K562 (cell line): ENCODE results near the gene FNDC1. TPM values are rescaled to one million over a fixed set of nuclear protein-coding genes. Genes with fewer than 3 reads are reported as not detected.

Source experiments
- ATAC-seq: fragments of 200-7000 bp; cut with Tn5 transposase; 3 replicates; pipeline ENCODE4 v1.9.1; 2020; ENCODE audit warnings: moderate library complexity
- BruUV-seq: library from RNA; stranded (reverse); fragments of 400-500 nt; replicated peaks from 2 replicates; lab custom pipeline; 2021; lab: Mats Ljungman, UMichigan
- CTCF ChIA-PET: fragments of 300-600 bp; formaldehyde crosslinking; extraction: SDS; loops from one replicate; lab custom pipeline; 2021; ENCODE audit warnings: low intra/inter-chr PET ratio; lab: Yijun Ruan, JAX
- POLR2A ChIA-PET: fragments of 300-600, 350-650 bp; sonication (Branson Sonifier 250); formaldehyde crosslinking; extraction: SDS; loops from one replicate; lab custom pipeline; 2021; ENCODE audit warnings: antibody characterized with exemption, inconsistent platforms; lab: Yijun Ruan, JAX
- DNase-seq, 4 experiments: peaks; one replicate each; pipeline versions ENCODE4 v3.0.0 to v3.0.0-alpha.2; 2011 to 2018; ENCODE audit warnings: low spot score in 3 of 4, mixed read lengths in 3 of 4; ENCODE audit errors: extremely low read depth in 1 of 4
- FAIRE-seq: peaks from 2 replicates; lab custom pipeline; 2011; peaks lifted over from hg19 to GRCh38; lab: Jason Lieb, UNC
- H2AFZ ChIP-seq: 2 replicates; pipeline ENCODE4 v1.6.0; 2011; ENCODE audit warnings: low read depth, low read length, control low read depth, inconsistent platforms
- H3K27ac ChIP-seq: fragments of 200-600 bp; 3 replicates; pipeline ENCODE4 v1.8.0; 2011; ENCODE audit warnings: low read depth, mild to moderate bottlenecking, control low read depth, inconsistent platforms, low read length, moderate library complexity, mixed read lengths; ENCODE audit errors: extremely low read depth
- H3K27me3 ChIP-seq, 2 experiments: fragments of 300-600 bp in 1 of 2; 2 replicates in 1 of 2; 3 replicates in 1 of 2; pipeline versions ENCODE4 v1.6.0 to v1.8.0; 2011; ENCODE audit warnings: inconsistent platforms in 2 of 2, low read length in 2 of 2, mild to moderate bottlenecking in 1 of 2, mixed read lengths in 1 of 2, moderate library complexity in 1 of 2; ENCODE audit not compliant: control insufficient read depth in 2 of 2, insufficient read depth in 2 of 2
- H3K36me3 ChIP-seq: fragments of 300-600 bp; 3 replicates; pipeline ENCODE4 v1.8.0; 2011; ENCODE audit warnings: mild to moderate bottlenecking, low read length, inconsistent platforms; ENCODE audit not compliant: control insufficient read depth, insufficient read depth
- H3K4me1 ChIP-seq, 2 experiments: fragments of 200-600 bp in 1 of 2; replicated peaks in 1 of 2; 2 replicates in 1 of 2; 3 replicates in 1 of 2; pipeline versions ENCODE4 v1.5.1 to v1.8.0; 2011; ENCODE audit warnings: inconsistent platforms in 2 of 2, low read length in 2 of 2, mild to moderate bottlenecking in 1 of 2, mixed read lengths in 1 of 2, moderate library complexity in 1 of 2; ENCODE audit not compliant: control insufficient read depth in 2 of 2, insufficient read depth in 2 of 2
- H3K4me2 ChIP-seq: 2 replicates; pipeline ENCODE4 v1.6.1; 2011; ENCODE audit warnings: low read length, control low read depth, inconsistent platforms, mixed read lengths; ENCODE audit not compliant: insufficient read depth
- H3K4me3 ChIP-seq: fragments of 200-600 bp; sonication (generic), shearing (Covaris generic); 2 replicates; pipeline ENCODE4 v1.5.1; 2016; ENCODE audit warnings: control low read depth, inconsistent platforms
- H3K79me2 ChIP-seq: fragments of 200-600 bp; 3 replicates; pipeline ENCODE4 v1.8.0; 2011; ENCODE audit warnings: low read length, inconsistent platforms; ENCODE audit not compliant: control insufficient read depth, insufficient read depth
- H3K9ac ChIP-seq, 2 experiments: 2 replicates each; pipeline versions ENCODE4 v1.6.0 to v1.6.1; 2011; ENCODE audit warnings: low read depth in 2 of 2, low read length in 2 of 2, control low read depth in 1 of 2, inconsistent platforms in 1 of 2, mild to moderate bottlenecking in 1 of 2, mixed read lengths in 1 of 2; ENCODE audit not compliant: insufficient read depth in 1 of 2
- H3K9me1 ChIP-seq: one replicate; pipeline ENCODE4 v1.6.0; 2011; ENCODE audit warnings: inconsistent platforms, mild to moderate bottlenecking, low read length, moderate library complexity; ENCODE audit not compliant: control insufficient read depth, insufficient read depth
- H3K9me3 ChIP-seq: replicated peaks from 2 replicates; pipeline ENCODE4 v1.5.1; 2011; ENCODE audit warnings: low read depth, low read length, inconsistent platforms; ENCODE audit not compliant: control insufficient read depth, insufficient read depth
- H4K20me1 ChIP-seq: replicated peaks from 2 replicates; pipeline ENCODE4 v1.6.1; 2011; ENCODE audit warnings: low read length, inconsistent platforms, mixed read lengths; ENCODE audit not compliant: control insufficient read depth, insufficient read depth
- CBX1 ChIP-seq: sonication (generic); IDR thresholded peaks from 2 replicates; pipeline ENCODE4 v1.6.1; 2016; ENCODE audit warnings: antibody characterized with exemption, low read depth, mild to moderate bottlenecking
- E2F1 ChIP-seq: sonication (generic); formaldehyde crosslinking; IDR thresholded peaks from 2 replicates; pipeline ENCODE4 v1.8.1; 2023; ENCODE audit warnings: mild to moderate bottlenecking, missing genetic modification reagents, moderate library complexity
- HMG20A ChIP-seq: fragments of 450-650 bp; formaldehyde crosslinking; conservative IDR thresholded peaks from 2 replicates; pipeline ENCODE4 v1.4.0; 2020; ENCODE audit warnings: mild to moderate bottlenecking, mixed read lengths
- HMGXB4 ChIP-seq: sonication (generic); formaldehyde crosslinking; IDR thresholded peaks from 2 replicates; pipeline ENCODE4 v1.8.1; 2023; ENCODE audit warnings: mild to moderate bottlenecking, missing genetic modification reagents
- POLR2A ChIP-seq: fragments of 450-650 bp; conservative IDR thresholded peaks from 2 replicates; pipeline ENCODE4 v1.6.1; 2016
- POLR3A ChIP-seq: IDR thresholded peaks from 2 replicates; pipeline ENCODE4 v1.6.1; 2011; ENCODE audit warnings: borderline replicate concordance, mild to moderate bottlenecking, moderate library complexity; ENCODE audit not compliant: insufficient read length, insufficient read depth; ENCODE audit errors: extremely low read depth
- PYGO2 ChIP-seq: fragments of 450-650 bp; IDR thresholded peaks from 2 replicates; pipeline ENCODE4 v1.6.1; 2016; ENCODE audit warnings: mild to moderate bottlenecking, missing genetic modification characterization, moderate library complexity, missing compliant biosample characterization
- SIX5 ChIP-seq, 2 experiments: IDR thresholded peaks; 2 replicates each; pipeline ENCODE4 v1.6.1; 2011; ENCODE audit warnings: low read length in 2 of 2, borderline replicate concordance in 1 of 2, low read depth in 1 of 2, mild to moderate bottlenecking in 1 of 2, moderate library complexity in 1 of 2; ENCODE audit not compliant: insufficient read depth in 1 of 2
- TCF7 ChIP-seq: sonication (generic); IDR thresholded peaks from 2 replicates; pipeline ENCODE4 v1.6.1; 2016; ENCODE audit warnings: antibody characterized with exemption, borderline replicate concordance
- ZNF507 ChIP-seq: conservative IDR thresholded peaks from 2 replicates; pipeline ENCODE4 v1.6.1; 2017; ENCODE audit warnings: missing genetic modification characterization, missing compliant biosample characterization
- ZNF76 ChIP-seq: fragments of 250-450 bp; sonication (Bioruptor Pico); IDR thresholded peaks from 2 replicates; pipeline ENCODE4 v1.4.0; 2020; ENCODE audit warnings: mild to moderate bottlenecking, moderate library complexity, borderline replicate concordance
- WGBS: fragments of 100-300 bp; shearing (Covaris generic); methylation state at CpG from one replicate; pipeline ENCODE4 v1.1.6; 2016; ENCODE audit warnings: low coverage, mixed read lengths; ENCODE audit not compliant: insufficient coverage; ENCODE audit errors: missing lambda C conversion rate; 5-methylcytosine and 5-hydroxymethylcytosine counted together
- in situ Hi-C: fragments of 300-500 bp; cut with MboI; formaldehyde crosslinking; loops from 4 replicates; pipeline ENCODE4 v1.15.0; 2018; ENCODE audit warnings: inconsistent platforms, mixed read lengths
- intact Hi-C: fragments of 100-400 bp; cut with micrococcal nuclease; formaldehyde crosslinking; loops from 2 replicates; pipeline ENCODE4 v1.14.2; 2022
- polyA plus RNA-seq, 8 experiments: library from polyadenylated mRNA; depleted of rRNA in 4 of 8; stranded (reverse) in 5 of 8; unstranded in 3 of 8; fragments of >200 nt; fragmentation: Nextera tagmentation in 2 of 8; fragmentation: Illumina TruSeq in 1 of 8; extraction: Ambion mirVana in 2 of 8; extraction: Trizol in 1 of 8; gene quantifications; 2 replicates each; pipeline versions ENCODE4 v1.2.1 to v1.2.3, GENCODE V29; 2011 to 2014; ENCODE audit warnings: inconsistent platforms in 1 of 8, missing spikeins in 1 of 8
- total RNA-seq, 7 experiments: library from RNA; depleted of rRNA in 6 of 7; stranded (reverse); fragments of >200 nt in 6 of 7; fragmentation: Illumina TruSeq in 2 of 7; extraction: Trizol in 2 of 7; gene quantifications; 2 replicates each; pipeline versions ENCODE4 v1.2.1 to v1.2.3, GENCODE V29; 2011 to 2021; ENCODE audit warnings: low replicate concordance in 1 of 7
- TF ChIP-seq, protein P1 (sequence below): fragments of 200-800 bp; sonication (Bioruptor generic); IDR thresholded peaks from 2 replicates; pipeline ENCODE4 v1.6.1; 2016; ENCODE audit warnings: missing genetic modification characterization, missing compliant biosample characterization

Gene FNDC1
- total and polyA plus RNA-seq, 9 of the 15 experiments (the other 6 are each of a cell fraction or from before 2014, with no cell fraction given), result not detected

DNA sequence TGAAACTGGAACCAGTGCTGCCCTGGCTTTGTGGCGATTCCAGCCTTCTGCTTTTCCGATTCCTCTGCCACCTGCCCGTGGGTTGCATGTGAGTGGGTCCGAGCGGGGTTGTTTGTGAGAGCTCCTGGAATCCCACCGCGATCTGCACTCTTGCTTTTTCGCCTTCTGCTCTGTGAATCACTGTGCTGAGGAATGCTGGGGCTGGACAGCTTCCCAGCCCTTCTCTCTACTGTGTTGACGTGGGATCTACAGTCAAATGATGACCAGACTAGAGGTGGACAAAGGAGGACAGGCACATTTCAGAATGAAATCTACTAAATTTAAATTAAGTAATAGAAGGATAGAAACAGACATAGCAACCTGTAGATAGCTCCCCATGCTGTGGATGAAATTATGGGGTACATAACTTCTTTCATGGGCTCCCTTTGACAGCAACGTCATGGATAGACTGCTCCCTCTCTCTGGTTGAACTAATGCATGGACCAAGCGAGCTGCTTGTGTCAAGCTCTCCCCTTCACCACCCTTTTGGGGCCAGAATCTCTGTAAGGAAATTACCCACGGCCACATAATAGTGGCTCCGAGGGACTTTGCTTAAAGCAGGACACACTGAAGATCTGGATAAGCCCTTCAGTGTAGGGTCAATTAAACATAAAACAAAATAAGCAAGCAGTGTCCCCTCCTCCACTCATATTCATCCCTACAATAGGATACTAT, 2.0 kb downstream of the FNDC1 start:
- Histone ChIP-seq H3K4me1 (peaks cover 0 to 17% of the 10 kb centered on the region in 2 experiments; a peak in 2 of 5 replicates), H3K27ac (no peak overlapping the region), H3K4me2 (no peak overlapping the region), H3K36me3 (no peaks in the 10 kb centered on the region), H2AFZ (no peak overlapping the region), H3K27me3 (peaks cover 21 to 53% of the 10 kb centered on the region in 2 experiments), H3K9me3 (no peaks in the 10 kb centered on the region), H4K20me1 (no peaks in the 10 kb centered on the region), H3K9ac (no peak overlapping the region), H3K9me1 (no peaks in the 10 kb centered on the region), H3K4me3 (no peak overlapping the region), H3K79me2 (no peaks in the 10 kb centered on the region)
- FAIRE-seq, result no peak
- ATAC-seq, result no peak
- no peak for DNase-seq
- ChIA-PET POLR2A (interaction anchor here (0.6 to 1.1 kb wide), 2 partner anchors 8 to 467 kb away, joined by 3 read pairs; no protein-coding TSS in a partner anchor), CTCF (no interaction called here)
- in situ Hi-C loops, result loop anchor here (5.0 kb wide), 1 partner anchor 481 kb away; no protein-coding TSS in a partner anchor
- intact Hi-C loops, result loop anchor here (5.0 kb wide), 1 partner anchor 81 kb away; no protein-coding TSS in a partner anchor
- BruUV-seq, result no TSS peak
- 0% methylated on average over 13 of the region's 13 CpGs for WGBS
- TF ChIP-seq, protein P1, sequence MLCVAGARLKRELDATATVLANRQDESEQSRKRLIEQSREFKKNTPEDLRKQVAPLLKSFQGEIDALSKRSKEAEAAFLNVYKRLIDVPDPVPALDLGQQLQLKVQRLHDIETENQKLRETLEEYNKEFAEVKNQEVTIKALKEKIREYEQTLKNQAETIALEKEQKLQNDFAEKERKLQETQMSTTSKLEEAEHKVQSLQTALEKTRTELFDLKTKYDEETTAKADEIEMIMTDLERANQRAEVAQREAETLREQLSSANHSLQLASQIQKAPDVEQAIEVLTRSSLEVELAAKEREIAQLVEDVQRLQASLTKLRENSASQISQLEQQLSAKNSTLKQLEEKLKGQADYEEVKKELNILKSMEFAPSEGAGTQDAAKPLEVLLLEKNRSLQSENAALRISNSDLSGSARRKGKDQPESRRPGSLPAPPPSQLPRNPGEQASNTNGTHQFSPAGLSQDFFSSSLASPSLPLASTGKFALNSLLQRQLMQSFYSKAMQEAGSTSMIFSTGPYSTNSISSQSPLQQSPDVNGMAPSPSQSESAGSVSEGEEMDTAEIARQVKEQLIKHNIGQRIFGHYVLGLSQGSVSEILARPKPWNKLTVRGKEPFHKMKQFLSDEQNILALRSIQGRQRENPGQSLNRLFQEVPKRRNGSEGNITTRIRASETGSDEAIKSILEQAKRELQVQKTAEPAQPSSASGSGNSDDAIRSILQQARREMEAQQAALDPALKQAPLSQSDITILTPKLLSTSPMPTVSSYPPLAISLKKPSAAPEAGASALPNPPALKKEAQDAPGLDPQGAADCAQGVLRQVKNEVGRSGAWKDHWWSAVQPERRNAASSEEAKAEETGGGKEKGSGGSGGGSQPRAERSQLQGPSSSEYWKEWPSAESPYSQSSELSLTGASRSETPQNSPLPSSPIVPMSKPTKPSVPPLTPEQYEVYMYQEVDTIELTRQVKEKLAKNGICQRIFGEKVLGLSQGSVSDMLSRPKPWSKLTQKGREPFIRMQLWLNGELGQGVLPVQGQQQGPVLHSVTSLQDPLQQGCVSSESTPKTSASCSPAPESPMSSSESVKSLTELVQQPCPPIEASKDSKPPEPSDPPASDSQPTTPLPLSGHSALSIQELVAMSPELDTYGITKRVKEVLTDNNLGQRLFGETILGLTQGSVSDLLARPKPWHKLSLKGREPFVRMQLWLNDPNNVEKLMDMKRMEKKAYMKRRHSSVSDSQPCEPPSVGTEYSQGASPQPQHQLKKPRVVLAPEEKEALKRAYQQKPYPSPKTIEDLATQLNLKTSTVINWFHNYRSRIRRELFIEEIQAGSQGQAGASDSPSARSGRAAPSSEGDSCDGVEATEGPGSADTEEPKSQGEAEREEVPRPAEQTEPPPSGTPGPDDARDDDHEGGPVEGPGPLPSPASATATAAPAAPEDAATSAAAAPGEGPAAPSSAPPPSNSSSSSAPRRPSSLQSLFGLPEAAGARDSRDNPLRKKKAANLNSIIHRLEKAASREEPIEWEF, result no peak
- no peak for TF ChIP-seq SIX5 (IDR thresholded peaks at IDR 0.05; ENCODE audit: borderline replicate concordance in 1 of 2, insufficient read depth in 1 of 2, low read depth in 1 of 2, low read length in 2 of 2)
- no peak for TF ChIP-seq TCF7
- TF ChIP-seq HMG20A (CRISPR knock-in tag), result no peak
- TF ChIP-seq CBX1, result no peak
- TF ChIP-seq HMGXB4 (CRISPR knock-in tag), result no peak
- TF ChIP-seq POLR2A, result no peak
- TF ChIP-seq PYGO2 (tag), result no peak
- TF ChIP-seq ZNF76 (CRISPR knock-in tag), result no peak
- TF ChIP-seq ZNF507 (tag), result no peak
- no peak for TF ChIP-seq E2F1 (CRISPR knock-in tag)
- TF ChIP-seq POLR3A, result no peak
